Activated CD4-positive, alpha-beta memory T cell treated with anti-CD3 and anti-CD28 coated beads, Interleukin-2, amount 10 ng/mL, durations not matched to agents 7 days and 5 days (primary cell): ENCODE data around the gene TOMM6. TPM values are rescaled to one million over a fixed set of nuclear protein-coding genes. Genes with fewer than 3 reads are reported as not detected.
"Not testable (repeated sequence)": the region's sequence is repeated elsewhere in the genome, so short reads cannot be mapped to it uniquely, and the experiment has no call there.

Source experiments
- CTCF ChIA-PET: fragments of 350-600 bp; sonication (Branson Sonifier 250); formaldehyde crosslinking; loops from one replicate; lab custom pipeline; 2021; ENCODE audit warnings: antibody characterized with exemption, inconsistent platforms; lab: Charles Lee
- POLR2A ChIA-PET: fragments of 350-600 bp; sonication (Branson Sonifier 250); formaldehyde crosslinking; loops from one replicate; lab custom pipeline; 2021; ENCODE audit warnings: antibody characterized with exemption; lab: Charles Lee
- DNase-seq: peaks from one replicate; pipeline ENCODE4 v3.0.0-alpha.2; 2020
- H3K27ac Mint-ChIP-seq: one replicate; pipeline ENCODE4 v1.8.0; 2021; ENCODE audit warnings: mild to moderate bottlenecking, mixed read lengths
- H3K27me3 Mint-ChIP-seq: one replicate; pipeline ENCODE4 v1.8.0; 2021; ENCODE audit warnings: mixed read lengths
- H3K36me3 Mint-ChIP-seq: one replicate; pipeline ENCODE4 v1.8.0; 2021; ENCODE audit warnings: low read depth, mixed read lengths
- H3K4me1 Mint-ChIP-seq: one replicate; pipeline ENCODE4 v1.8.0; 2021; ENCODE audit warnings: mixed read lengths
- H3K4me3 Mint-ChIP-seq: one replicate; pipeline ENCODE4 v1.8.0; 2021; ENCODE audit warnings: mild to moderate bottlenecking, mixed read lengths
- H3K9me3 Mint-ChIP-seq: one replicate; pipeline ENCODE4 v1.8.0; 2021; ENCODE audit warnings: mixed read lengths
- total RNA-seq, 2 experiments: library from RNA; stranded (reverse); gene quantifications; one replicate each; pipeline ENCODE4 v1.2.3, GENCODE V29; 2021

TOMM6 gene
- total RNA-seq, 2 experiments from 2014 or later, result 126 to 130 TPM

DNA sequence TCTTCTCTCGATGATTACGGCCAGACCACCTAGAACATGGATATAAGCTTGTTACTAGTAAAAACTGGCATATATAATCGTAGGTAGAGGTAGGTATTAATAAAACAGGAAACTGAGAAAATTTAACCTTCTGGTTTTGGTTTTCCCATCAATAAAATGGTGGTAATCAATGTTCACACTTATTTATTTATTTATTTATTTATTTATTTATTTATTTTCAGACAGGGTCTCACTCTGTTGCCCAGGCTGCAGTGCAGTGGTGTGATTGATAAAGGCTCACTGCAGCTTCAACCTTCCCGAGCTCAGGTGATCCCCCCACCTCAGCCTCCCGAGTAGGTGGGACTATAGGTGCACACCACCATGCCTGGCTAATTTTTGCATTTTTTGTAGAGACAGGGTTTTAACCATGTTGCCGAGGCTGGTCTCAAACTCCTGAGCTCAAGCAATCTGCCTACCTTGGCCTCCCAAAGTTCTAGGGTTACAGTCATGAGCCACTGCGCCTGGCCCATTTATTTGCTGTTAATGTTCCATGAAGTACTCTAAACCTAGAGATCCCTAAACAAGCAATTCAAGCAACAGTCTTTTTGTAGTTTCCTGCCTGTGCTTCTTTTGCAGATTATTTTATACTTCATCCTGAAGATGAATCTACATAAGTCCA is 11.5 kb downstream of the TOMM6 start:
- Mint-ChIP-seq H3K4me1 (peaks cover 9% of the 10 kb centered on the region), H3K9me3 (no peaks in the 10 kb centered on the region), H3K27ac (no peak overlapping the region), H3K36me3 (no peaks in the 10 kb centered on the region), H3K4me3 (no peak overlapping the region), H3K27me3 (no peaks in the 10 kb centered on the region)
- ChIA-PET POLR2A (interaction anchor here (1.3 kb wide), 1 partner anchor 244 kb away, joined by 4 read pairs; no protein-coding TSS in a partner anchor), CTCF (interaction anchor here (0.9 to 1.1 kb wide), 3 partner anchors 9 to 246 kb away, joined by 3 to 4 read pairs (median 3); partner anchors contain the start of gene TOMM6)
- DNase-seq, result no peak

DNA sequence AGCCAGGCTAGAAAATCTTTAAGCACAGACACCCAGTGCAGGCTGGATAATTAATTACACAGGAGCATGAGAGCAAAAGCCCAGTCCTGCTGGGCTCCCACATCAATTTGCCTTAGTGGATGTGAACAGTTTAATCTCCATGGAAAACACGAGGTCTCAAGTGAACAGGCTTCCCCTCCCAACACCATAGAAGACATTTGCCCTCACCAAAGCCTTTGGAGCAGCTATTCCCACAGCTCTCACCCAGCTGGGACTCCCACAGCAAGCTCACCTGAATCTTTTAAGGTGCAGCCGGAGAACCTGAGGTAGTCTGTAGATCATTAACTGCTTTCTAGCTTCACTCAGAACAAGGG is 12.0 kb downstream of the TOMM6 start:
- no peak overlapping the region for H3K27ac Mint-ChIP-seq
- peaks cover 9% of the 10 kb centered on the region for H3K4me1 Mint-ChIP-seq
- ChIA-PET POLR2A (interaction anchor here (0.7 to 1.3 kb wide), 2 partner anchors 140 to 244 kb away, joined by 3 to 4 read pairs; no protein-coding TSS in a partner anchor), CTCF (interaction anchor here (1.1 kb wide), 2 partner anchors 9 to 245 kb away, joined by 3 to 4 read pairs; no protein-coding TSS in a partner anchor)
- no peak overlapping the region for H3K4me3 Mint-ChIP-seq
- no peaks in the 10 kb centered on the region for H3K36me3 Mint-ChIP-seq
- DNase-seq, result no peak
- no peaks in the 10 kb centered on the region for H3K27me3 Mint-ChIP-seq
- H3K9me3 Mint-ChIP-seq, result no peaks in the 10 kb centered on the region

DNA sequence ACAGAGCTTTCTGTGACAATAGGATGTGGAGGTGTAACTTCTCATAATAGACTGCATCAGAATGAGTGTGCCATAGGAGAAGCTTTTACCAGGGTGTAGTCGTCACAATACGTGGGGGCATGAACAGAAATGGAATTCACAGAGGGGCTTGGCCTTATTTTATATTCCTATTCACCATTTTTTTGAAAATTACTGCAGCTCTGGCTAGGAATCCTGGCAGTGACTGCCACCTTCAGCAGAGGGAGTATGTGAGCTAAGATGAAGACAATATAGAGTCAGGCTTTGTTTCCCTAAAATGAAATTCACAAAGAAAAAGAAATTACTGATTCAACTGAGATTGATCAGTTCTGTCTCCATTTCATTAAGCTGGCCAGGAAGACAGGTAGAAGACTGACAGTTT is 13.9 kb downstream of the TOMM6 start:
- ChIA-PET POLR2A (interaction anchor here (1.4 kb wide), 1 partner anchor 247 kb away, joined by 5 read pairs; no protein-coding TSS in a partner anchor), CTCF (interaction anchor here (0.6 to 1.9 kb wide), 8 partner anchors 15 to 302 kb away, joined by 3 to 22 read pairs (median 4); partner anchors contain the start of genes TAF8 and TOMM6)
- no peak overlapping the region for H3K4me3 Mint-ChIP-seq
- H3K4me1 Mint-ChIP-seq, result peaks cover 6% of the 10 kb centered on the region
- H3K36me3 Mint-ChIP-seq, result no peaks in the 10 kb centered on the region
- DNase-seq, result no peak
- no peaks in the 10 kb centered on the region for H3K9me3 Mint-ChIP-seq
- no peak overlapping the region for H3K27ac Mint-ChIP-seq
- no peaks in the 10 kb centered on the region for H3K27me3 Mint-ChIP-seq

DNA sequence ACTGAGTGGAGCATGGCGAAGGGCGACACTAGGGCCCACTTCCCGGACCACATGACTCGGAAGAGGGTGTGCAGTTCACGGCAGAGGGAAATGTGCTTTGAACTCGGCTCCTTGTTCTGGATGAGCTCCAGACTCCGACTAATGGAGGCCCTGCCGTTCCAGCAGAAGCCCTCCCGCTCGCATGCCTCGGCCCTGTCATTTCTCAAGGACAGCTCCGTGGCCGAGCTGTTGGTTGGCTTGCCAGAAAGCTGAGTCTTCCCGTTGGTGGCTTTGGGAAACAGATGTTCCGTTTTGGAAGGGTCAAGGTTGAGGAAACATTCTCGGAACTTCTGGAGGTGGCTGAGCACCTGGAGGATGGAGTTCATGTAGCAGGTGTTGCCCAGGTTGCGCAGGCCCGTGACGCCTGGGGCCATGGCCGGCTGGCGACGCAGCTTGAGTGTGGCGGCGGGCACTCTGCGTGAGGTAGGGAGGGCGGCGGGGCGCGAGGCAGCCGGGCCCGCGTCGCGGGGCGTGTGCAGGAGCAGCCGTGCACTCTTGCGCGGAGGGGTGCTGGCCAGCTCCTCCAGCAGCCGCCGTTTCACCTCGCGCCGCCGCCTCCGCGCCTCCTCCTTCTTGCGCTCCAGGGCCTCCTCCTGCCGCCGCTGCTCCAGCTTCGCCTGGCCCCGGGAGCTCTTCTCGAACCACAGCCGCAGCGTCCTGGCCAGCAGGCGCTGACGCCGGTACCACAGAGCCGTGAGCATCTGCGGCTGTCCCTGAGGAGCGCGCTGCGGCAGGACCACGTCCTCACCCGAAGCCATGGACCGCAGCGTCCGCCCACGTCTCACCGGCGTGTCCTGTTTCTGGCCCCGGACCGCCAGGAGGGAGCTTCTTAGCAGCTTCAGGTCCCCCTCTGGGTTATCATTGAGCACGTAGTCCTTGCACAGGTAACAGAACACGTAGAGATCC is 18.6 kb downstream of the TOMM6 start:
- DNase-seq, result no peak
- Mint-ChIP-seq H3K27ac (no peak overlapping the region), H3K4me3 (no peak overlapping the region), H3K36me3 (no peaks in the 10 kb centered on the region), H3K4me1 (no peaks in the 10 kb centered on the region), H3K27me3 (no peaks in the 10 kb centered on the region), H3K9me3 (no peaks in the 10 kb centered on the region)
- CTCF ChIA-PET, result interaction anchor here (1.3 kb wide), 1 partner anchor 18 kb away, joined by 3 read pairs; the partner anchor contains the start of gene TOMM6
- POLR2A ChIA-PET, result no interaction called here

DNA sequence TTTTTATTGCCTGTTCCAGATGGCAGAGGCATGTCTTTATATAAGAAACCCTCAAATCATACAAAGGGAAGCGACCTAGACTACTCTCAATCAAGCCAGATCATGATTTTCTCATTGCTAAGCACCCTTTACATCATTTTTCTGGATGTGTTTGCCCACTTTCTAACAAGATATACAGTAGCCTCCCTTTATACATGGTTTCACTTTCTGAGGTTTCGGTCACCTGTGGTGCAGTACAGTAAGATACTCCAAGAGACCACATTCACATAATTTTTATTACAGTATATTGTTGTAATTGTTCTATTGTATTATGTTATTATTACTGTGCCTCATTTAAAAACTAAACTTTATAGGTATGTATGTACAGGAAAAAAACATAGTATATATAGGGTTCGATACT is 23.6 kb downstream of the TOMM6 start:
- CTCF ChIA-PET, result no interaction called here
- POLR2A ChIA-PET, result no interaction called here
- Mint-ChIP-seq H3K27me3 (no peaks in the 10 kb centered on the region), H3K9me3 (no peaks in the 10 kb centered on the region), H3K4me1 (no peaks in the 10 kb centered on the region), H3K27ac (no peak overlapping the region), H3K4me3 (no peak overlapping the region), H3K36me3 (no peaks in the 10 kb centered on the region)
- DNase-seq, result no peak

DNA sequence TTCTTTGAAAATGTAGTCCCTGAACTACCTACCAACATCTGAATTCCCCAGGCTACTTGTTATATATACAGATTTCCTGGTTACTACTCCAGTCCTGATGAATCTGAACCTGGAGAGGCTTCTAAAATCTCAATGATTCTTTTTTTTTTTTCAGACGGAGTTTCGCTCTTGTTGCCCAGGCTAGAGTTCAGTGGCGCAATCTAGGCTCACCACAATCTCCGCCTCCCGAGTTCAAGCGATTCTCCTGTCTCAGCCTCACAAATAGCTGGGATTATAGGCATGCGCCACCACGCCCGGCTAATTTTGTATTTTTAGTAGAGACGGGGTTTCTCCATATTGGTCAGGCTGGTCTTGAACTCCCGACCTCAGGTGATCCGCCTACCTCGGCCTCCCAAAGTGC is 24.5 kb downstream of the TOMM6 start:
- POLR2A ChIA-PET, H3K4me3 Mint-ChIP-seq, H3K27me3 Mint-ChIP-seq, DNase-seq, H3K36me3 Mint-ChIP-seq, H3K4me1 Mint-ChIP-seq, CTCF ChIA-PET, H3K27ac Mint-ChIP-seq, H3K9me3 Mint-ChIP-seq: not testable (repeated sequence)

DNA sequence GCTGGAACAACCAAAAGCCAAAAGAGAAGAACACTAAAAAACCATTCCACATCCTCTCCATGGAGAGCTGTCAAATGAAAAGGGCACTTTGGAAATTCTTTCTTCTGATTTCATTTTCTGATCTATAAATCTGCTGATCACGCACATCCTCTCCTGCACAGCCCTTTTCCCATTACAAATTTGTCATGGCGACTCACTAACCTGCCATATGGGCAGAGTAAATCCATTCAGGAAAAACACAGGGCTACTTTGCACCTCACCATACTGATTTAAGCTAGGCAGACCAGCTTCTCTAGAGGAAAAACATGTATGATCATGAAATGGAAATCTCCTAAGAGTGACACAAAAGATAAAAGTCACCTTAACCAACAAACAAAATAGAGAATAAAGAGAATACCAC is 26.0 kb downstream of the TOMM6 start:
- DNase-seq, result no peak
- H3K36me3 Mint-ChIP-seq, result no peaks in the 10 kb centered on the region
- CTCF ChIA-PET, result interaction anchor here (1.2 kb wide), 1 partner anchor 26 kb away, joined by 3 read pairs; the partner anchor contains the start of gene TOMM6
- H3K9me3 Mint-ChIP-seq, result no peaks in the 10 kb centered on the region
- POLR2A ChIA-PET, result interaction anchor here (1.6 kb wide), 1 partner anchor 26 kb away, joined by 3 read pairs; the partner anchor contains the start of gene TOMM6
- no peaks in the 10 kb centered on the region for H3K27me3 Mint-ChIP-seq
- H3K27ac Mint-ChIP-seq, result no peak overlapping the region
- no peaks in the 10 kb centered on the region for H3K4me1 Mint-ChIP-seq
- H3K4me3 Mint-ChIP-seq, result no peak overlapping the region

DNA sequence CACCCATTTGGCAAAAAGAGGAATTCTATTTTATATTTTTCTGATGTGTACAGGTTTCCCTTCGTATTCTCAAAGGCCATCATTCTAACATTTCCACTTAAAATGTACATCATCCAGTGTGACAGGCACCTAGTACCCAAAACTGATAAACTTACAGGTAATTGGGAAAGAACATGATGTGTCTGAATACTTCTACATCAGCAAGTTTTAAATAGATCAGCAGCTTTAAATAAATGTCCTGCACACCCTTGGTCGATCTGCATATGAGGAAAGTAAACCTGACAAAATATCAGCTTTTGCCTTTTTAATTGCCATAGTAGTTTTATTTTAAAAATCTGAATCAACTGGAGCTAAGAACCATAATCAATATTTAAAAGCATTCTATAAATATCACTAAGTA is 26.5 kb downstream of the TOMM6 start:
- Mint-ChIP-seq H3K9me3 (no peaks in the 10 kb centered on the region), H3K36me3 (no peaks in the 10 kb centered on the region), H3K4me1 (no peaks in the 10 kb centered on the region), H3K27me3 (no peaks in the 10 kb centered on the region), H3K4me3 (no peak overlapping the region), H3K27ac (no peak overlapping the region)
- no peak for DNase-seq
- CTCF ChIA-PET, result interaction anchor here (1.2 kb wide), 1 partner anchor 26 kb away, joined by 3 read pairs; the partner anchor contains the start of gene TOMM6
- POLR2A ChIA-PET, result interaction anchor here (1.6 kb wide), 1 partner anchor 27 kb away, joined by 3 read pairs; the partner anchor contains the start of gene TOMM6

DNA sequence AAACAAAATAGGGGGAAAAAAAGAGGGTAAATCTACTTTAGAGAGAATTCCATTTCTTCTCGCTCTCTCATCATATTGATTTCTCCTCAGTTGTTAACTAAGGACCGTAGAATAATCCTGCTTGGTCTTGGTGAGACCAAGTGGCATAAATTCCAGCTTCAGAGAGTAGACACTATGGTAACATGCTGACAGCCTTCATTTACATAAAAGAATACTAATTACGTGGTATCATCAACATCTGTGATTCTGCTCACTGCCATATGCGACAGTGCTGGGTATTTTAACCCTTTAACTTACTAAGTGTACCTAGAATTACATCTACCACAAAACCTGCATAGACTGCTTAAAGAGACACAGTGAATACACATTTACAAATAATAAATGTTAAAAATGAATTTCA is 27.1 kb downstream of the TOMM6 start:
- POLR2A ChIA-PET, result interaction anchor here (1.6 kb wide), 1 partner anchor 27 kb away, joined by 3 read pairs; the partner anchor contains the start of gene TOMM6
- no peak for DNase-seq
- Mint-ChIP-seq H3K27ac (no peak overlapping the region), H3K4me3 (no peak overlapping the region), H3K9me3 (no peaks in the 10 kb centered on the region), H3K27me3 (no peaks in the 10 kb centered on the region), H3K4me1 (no peaks in the 10 kb centered on the region), H3K36me3 (no peaks in the 10 kb centered on the region)
- CTCF ChIA-PET, result interaction anchor here (1.2 kb wide), 1 partner anchor 27 kb away, joined by 3 read pairs; the partner anchor contains the start of gene TOMM6

DNA sequence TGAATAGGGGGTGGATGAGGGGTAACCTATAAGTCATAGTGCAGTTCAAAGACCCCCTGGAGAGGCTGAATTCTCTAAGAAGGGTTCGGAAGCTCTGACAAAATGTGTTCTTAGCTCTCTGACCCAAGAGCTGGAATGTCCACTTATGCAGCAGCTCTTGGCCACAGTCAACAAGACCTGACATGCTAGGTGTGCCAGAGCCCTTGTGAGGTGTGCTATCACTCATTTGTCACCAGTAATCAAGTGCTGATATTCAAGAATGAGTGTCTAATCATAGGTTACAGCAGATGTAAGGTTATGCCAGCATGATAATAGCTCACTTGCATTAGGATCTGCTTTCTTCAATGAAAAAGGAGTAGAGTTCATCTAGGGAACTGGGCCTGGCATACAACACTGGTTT is 28.1 kb downstream of the TOMM6 start:
- H3K36me3 Mint-ChIP-seq, result no peaks in the 10 kb centered on the region
- ChIA-PET CTCF (interaction anchor here (1.1 kb wide), 1 partner anchor 29 kb away, joined by 4 read pairs; no protein-coding TSS in a partner anchor), POLR2A (no interaction called here)
- H3K9me3 Mint-ChIP-seq, result no peaks in the 10 kb centered on the region
- H3K27me3 Mint-ChIP-seq, result no peaks in the 10 kb centered on the region
- no peak for DNase-seq
- no peaks in the 10 kb centered on the region for H3K4me1 Mint-ChIP-seq
- no peak overlapping the region for H3K4me3 Mint-ChIP-seq
- no peak overlapping the region for H3K27ac Mint-ChIP-seq

DNA sequence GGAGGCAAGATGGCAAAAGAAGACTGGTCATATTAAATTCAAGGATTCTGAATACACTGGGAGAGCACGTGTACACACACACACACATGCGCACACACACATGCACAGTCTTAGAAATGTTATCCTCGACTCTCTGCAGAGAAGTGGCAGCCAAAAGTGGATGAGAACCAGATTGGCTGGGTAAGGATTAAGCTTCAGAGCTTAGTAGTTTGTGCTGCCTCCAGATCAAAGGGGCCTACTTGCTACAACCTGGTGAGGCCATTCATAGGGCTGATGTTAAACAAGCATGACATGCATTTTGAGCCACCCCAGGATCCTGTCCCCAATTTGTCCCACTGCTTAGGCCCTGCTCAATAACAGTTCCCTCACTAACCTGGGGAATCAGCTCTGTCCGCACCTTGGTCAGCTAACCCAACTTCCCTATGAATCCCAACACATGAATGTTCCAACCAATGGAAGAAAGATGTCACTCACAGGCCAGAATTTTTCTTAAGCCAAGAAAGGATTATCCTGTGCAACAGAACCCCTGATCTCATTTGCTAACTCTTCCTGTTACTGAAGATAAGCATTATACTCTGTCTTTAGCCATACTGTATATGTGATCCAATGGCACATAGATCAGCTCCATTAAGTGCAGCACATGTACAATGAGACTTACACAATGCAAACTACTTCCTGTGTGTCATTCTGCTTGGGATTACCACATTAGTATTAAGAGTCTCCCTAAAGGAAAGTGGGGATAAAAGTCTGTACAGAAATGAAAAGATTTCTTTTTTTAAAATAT is 31.0 kb downstream of the TOMM6 start:
- POLR2A ChIA-PET, result no interaction called here
- CTCF ChIA-PET, result interaction anchor here (0.6 to 0.8 kb wide), 2 partner anchors 14 to 753 kb away, joined by 3 read pairs; no protein-coding TSS in a partner anchor
- no peaks in the 10 kb centered on the region for H3K27me3 Mint-ChIP-seq

DNA sequence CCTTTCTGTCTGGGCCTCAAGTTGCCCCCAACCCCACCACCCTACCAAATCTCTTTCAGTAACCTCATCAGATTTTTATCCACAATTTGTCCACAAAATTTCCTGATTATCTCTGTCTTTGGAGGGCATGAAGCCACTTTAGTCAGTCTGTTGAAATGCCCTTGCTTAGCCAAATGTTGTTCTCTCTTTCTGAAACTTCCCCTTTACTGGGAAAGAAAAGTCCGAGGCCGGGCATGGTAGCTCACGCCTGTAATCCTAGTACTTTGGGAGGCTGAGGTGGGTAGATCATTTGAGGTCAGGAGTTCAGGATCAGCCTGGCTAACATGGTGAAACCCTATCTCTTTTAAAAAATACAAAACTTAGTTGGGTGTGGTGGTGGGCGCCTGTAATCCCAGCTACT is 33.8 kb downstream of the TOMM6 start:
- CTCF ChIA-PET, result interaction anchor here (1.0 kb wide), 1 partner anchor 283 kb away, joined by 3 read pairs; no protein-coding TSS in a partner anchor

More for the DNA sequence above, 31.0 kb downstream of the TOMM6 start:
- Mint-ChIP-seq H3K9me3 (no peaks in the 10 kb centered on the region), H3K4me1 (no peaks in the 10 kb centered on the region), H3K4me3 (no peak overlapping the region), H3K27ac (no peak overlapping the region), H3K36me3 (no peaks in the 10 kb centered on the region)
- no peak for DNase-seq

More for the DNA sequence above, 33.8 kb downstream of the TOMM6 start:
- POLR2A ChIA-PET, result no interaction called here
- no peak for DNase-seq
- Mint-ChIP-seq H3K4me3 (no peak overlapping the region), H3K36me3 (no peaks in the 10 kb centered on the region), H3K27me3 (no peaks in the 10 kb centered on the region), H3K4me1 (no peaks in the 10 kb centered on the region), H3K9me3 (no peaks in the 10 kb centered on the region), H3K27ac (no peak overlapping the region)
